H9 (cell line): ENCODE results near the gene C3orf38. TPM values are rescaled to one million over a fixed set of nuclear protein-coding genes. Genes with fewer than 3 reads are reported as not detected.

Experiments used
- DNase-seq: peaks from one replicate; pipeline ENCODE4 v3.0.0-alpha.2; 2017
- H2AFZ ChIP-seq: one replicate; pipeline ENCODE4 v1.6.1; 2013; ENCODE audit warnings: mild to moderate bottlenecking, low read length, control low read depth, moderate library complexity
- H2AK5ac ChIP-seq: 2 replicates; pipeline ENCODE4 v1.6.1; 2013; ENCODE audit warnings: low read length, control low read depth, mixed read lengths; ENCODE audit not compliant: insufficient read length
- H2BK120ac ChIP-seq: one replicate; pipeline ENCODE4 v1.6.1; 2013; ENCODE audit warnings: low read depth, mild to moderate bottlenecking, low read length, control low read depth, inconsistent platforms; ENCODE audit not compliant: poor library complexity, severe bottlenecking
- H2BK12ac ChIP-seq: 2 replicates; pipeline ENCODE4 v1.6.1; 2013; ENCODE audit warnings: low read length, control low read depth, mixed read lengths, low read depth; ENCODE audit not compliant: insufficient read length
- H2BK15ac ChIP-seq: 2 replicates; pipeline ENCODE4 v1.6.1; 2013; ENCODE audit warnings: low read depth, low read length, control low read depth
- H2BK20ac ChIP-seq: one replicate; pipeline ENCODE4 v1.6.1; 2013; ENCODE audit warnings: low read depth, mild to moderate bottlenecking, low read length, control low read depth, inconsistent platforms; ENCODE audit not compliant: poor library complexity, severe bottlenecking
- H2BK5ac ChIP-seq: 2 replicates; pipeline ENCODE4 v1.6.1; 2013; ENCODE audit warnings: low read length, control low read depth, mixed read lengths; ENCODE audit not compliant: insufficient read length
- H3K14ac ChIP-seq: 2 replicates; pipeline ENCODE4 v1.6.1; 2013; ENCODE audit warnings: low read length, control low read depth; ENCODE audit not compliant: insufficient read depth
- H3K18ac ChIP-seq: 2 replicates; pipeline ENCODE4 v1.6.1; 2013; ENCODE audit warnings: low read depth, mild to moderate bottlenecking, mixed read lengths, low read length, control low read depth; ENCODE audit not compliant: insufficient read length
- H3K23ac ChIP-seq: 2 replicates; pipeline ENCODE4 v1.6.1; 2013; ENCODE audit warnings: low read length, control low read depth, mixed read lengths, low read depth; ENCODE audit not compliant: insufficient read length
- H3K23me2 ChIP-seq: 2 replicates; pipeline ENCODE4 v1.6.1; 2013; ENCODE audit warnings: low read depth, mild to moderate bottlenecking, mixed read lengths, low read length, control low read depth; ENCODE audit not compliant: insufficient read length, poor library complexity, severe bottlenecking
- H3K27ac ChIP-seq: 2 replicates; pipeline ENCODE4 v1.5.1; 2013; ENCODE audit warnings: low read length, control low read depth, mixed read lengths, low read depth; ENCODE audit not compliant: insufficient read length
- H3K27me3 ChIP-seq: 2 replicates; pipeline ENCODE4 v1.6.1; 2013; ENCODE audit warnings: low read length, control low read depth, inconsistent platforms; ENCODE audit not compliant: insufficient read depth
- H3K4ac ChIP-seq: 2 replicates; pipeline ENCODE4 v1.6.1; 2013; ENCODE audit warnings: low read depth, mild to moderate bottlenecking, control low read depth, inconsistent platforms, low read length, moderate library complexity
- H3K4me1 ChIP-seq: 2 replicates; pipeline ENCODE4 v1.6.1; 2013; ENCODE audit warnings: low read length, control low read depth, inconsistent platforms; ENCODE audit not compliant: insufficient read depth
- H3K4me2 ChIP-seq: 2 replicates; pipeline ENCODE4 v1.6.1; 2013; ENCODE audit warnings: low read length, control low read depth, mixed read lengths; ENCODE audit not compliant: insufficient read length, insufficient read depth
- H3K56ac ChIP-seq: 2 replicates; pipeline ENCODE4 v1.6.1; 2013; ENCODE audit warnings: low read depth, mild to moderate bottlenecking, mixed read lengths, low read length, control low read depth; ENCODE audit not compliant: insufficient read length
- H3K79me1 ChIP-seq: 2 replicates; pipeline ENCODE4 v1.6.1; 2013; ENCODE audit warnings: low read depth, mild to moderate bottlenecking, moderate library complexity, low read length, control low read depth, inconsistent platforms; ENCODE audit not compliant: insufficient read depth, poor library complexity, severe bottlenecking
- H3K79me2 ChIP-seq: 2 replicates; pipeline ENCODE4 v1.6.1; 2013; ENCODE audit warnings: low read length, control low read depth, inconsistent platforms; ENCODE audit not compliant: insufficient read depth
- H3K9ac ChIP-seq: 2 replicates; pipeline ENCODE4 v1.6.1; 2013; ENCODE audit warnings: low read length, control low read depth, mixed read lengths; ENCODE audit not compliant: insufficient read length; ENCODE audit errors: extremely low read depth
- H3K9me3 ChIP-seq: one replicate; pipeline ENCODE4 v1.6.1; 2013; ENCODE audit warnings: low read depth, low read length, inconsistent platforms; ENCODE audit not compliant: control insufficient read depth
- H3T11ph ChIP-seq: one replicate; pipeline ENCODE4 v1.6.1; 2013; ENCODE audit warnings: mild to moderate bottlenecking, low read length, control low read depth, inconsistent platforms
- H4K20me1 ChIP-seq: one replicate; pipeline ENCODE4 v1.6.1; 2013; ENCODE audit not compliant: control insufficient read depth, insufficient read length, insufficient read depth
- H4K5ac ChIP-seq: 2 replicates; pipeline ENCODE4 v1.6.1; 2013; ENCODE audit warnings: low read depth, mild to moderate bottlenecking, mixed read lengths, low read length, control low read depth; ENCODE audit not compliant: insufficient read length
- H4K8ac ChIP-seq: replicated peaks from 2 replicates; pipeline ENCODE4 v1.6.1; 2013; ENCODE audit warnings: low read length, control low read depth, mixed read lengths, low read depth; ENCODE audit not compliant: insufficient read length
- H4K91ac ChIP-seq: 2 replicates; pipeline ENCODE4 v1.6.1; 2013; ENCODE audit warnings: low read depth, mild to moderate bottlenecking, moderate library complexity, mixed read lengths, low read length, control low read depth; ENCODE audit not compliant: insufficient read length
- H3K27ac Mint-ChIP-seq, 3 experiments: 2 replicates in 2 of 3; 3 replicates in 1 of 3; pipeline ENCODE4 v1.8.0; 2020 to 2021; ENCODE audit warnings: mixed read lengths in 3 of 3, mild to moderate bottlenecking in 1 of 3, moderate library complexity in 1 of 3
- H3K27me3 Mint-ChIP-seq: 2 replicates; pipeline ENCODE4 v1.8.0; 2021; ENCODE audit warnings: low read depth, mild to moderate bottlenecking, moderate library complexity, mixed read lengths
- H3K36me3 Mint-ChIP-seq, 3 experiments: 2 replicates in 2 of 3; 3 replicates in 1 of 3; pipeline ENCODE4 v1.8.0; 2020 to 2021; ENCODE audit warnings: low read depth in 3 of 3, mixed read lengths in 3 of 3; ENCODE audit not compliant: insufficient read depth in 1 of 3
- H3K4me1 Mint-ChIP-seq, 2 experiments: 2 replicates each; pipeline ENCODE4 v1.8.0; 2020; ENCODE audit warnings: mixed read lengths in 2 of 2
- H3K4me3 Mint-ChIP-seq, 2 experiments: 2 replicates in 1 of 2; 3 replicates in 1 of 2; pipeline ENCODE4 v1.8.0; 2020 to 2021; ENCODE audit warnings: mild to moderate bottlenecking in 2 of 2, mixed read lengths in 2 of 2, moderate library complexity in 1 of 2
- H3K9me3 Mint-ChIP-seq, 2 experiments: 2 replicates in 1 of 2; 3 replicates in 1 of 2; pipeline ENCODE4 v1.8.0; 2020; ENCODE audit warnings: mild to moderate bottlenecking in 2 of 2, mixed read lengths in 2 of 2, moderate library complexity in 1 of 2
- CTCF ChIP-seq: fragments of 200-600 bp; sonication (generic); conservative IDR thresholded peaks from 3 replicates; pipeline ENCODE4 v1.8.0; 2021; ENCODE audit warnings: antibody characterized with exemption, mild to moderate bottlenecking
- WGBS: extraction: QIAGEN DNeasy Blood & Tissue Kit; methylation state at CpG from one replicate; pipeline ENCODE4 v1.1.7; 2013; ENCODE audit warnings: missing lambda C conversion rate, low lambda C conversion rate, mixed read lengths; ENCODE audit not compliant: insufficient read length; ENCODE audit errors: extremely low coverage; 5-methylcytosine and 5-hydroxymethylcytosine counted together
- total RNA-seq: library from RNA; stranded (reverse); gene quantifications from 2 replicates; pipeline ENCODE4 v1.2.1, GENCODE V29; 2021

C3orf38 gene
- total RNA-seq, 1 experiment from 2014 or later: 36.6 TPM

GRCh38 chr3:88114878-88115549 lies 34.7 kb upstream of the C3orf38 start:
- no peak for DNase-seq
- Histone ChIP-seq H3K56ac (no peak overlapping the region), H2BK15ac (no peak overlapping the region), H3K14ac (no peak overlapping the region), H3K9me3 (no peaks in the 10 kb centered on the region), H3K4me2 (no peak overlapping the region), H3K4ac (no peak overlapping the region), H3K79me2 (no peaks in the 10 kb centered on the region), H2AK5ac (no peak overlapping the region), H3K79me1 (peaks cover 3% of the 10 kb centered on the region), H4K5ac (no peak overlapping the region), H3K4me1 (no peaks in the 10 kb centered on the region), H2AFZ (no peak overlapping the region), H4K91ac (no peak overlapping the region), H3K9ac (no peak overlapping the region), H3K18ac (no peak overlapping the region), H3K23me2 (no peaks in the 10 kb centered on the region), H3K27ac (no peak overlapping the region), H3T11ph (no peak overlapping the region), H2BK12ac (no peak overlapping the region), H3K23ac (no peak overlapping the region), H4K20me1 (no peaks in the 10 kb centered on the region), H2BK20ac (no peak overlapping the region), H3K27me3 (no peaks in the 10 kb centered on the region), H2BK120ac (no peak overlapping the region), H2BK5ac (no peak overlapping the region), H4K8ac (no peak overlapping the region)
- no peak overlapping the region for H3K4me3 Mint-ChIP-seq
- TF ChIP-seq CTCF: no peak
- H3K27ac Mint-ChIP-seq: no peak overlapping the region
- WGBS: no CpG with 5 or more reads among the region's 3 CpGs
- H3K9me3 Mint-ChIP-seq: no peaks in the 10 kb centered on the region
- peaks cover 0 to 4% (median 2%) of the 10 kb centered on the region in 3 experiments; a peak in 2 of 7 replicates for H3K36me3 Mint-ChIP-seq
- H3K27me3 Mint-ChIP-seq: no peaks in the 10 kb centered on the region
- H3K4me1 Mint-ChIP-seq: peaks cover 2% of the 10 kb centered on the region in 2 experiments
